ENCODE data around the gene FBLN5. TPM values are rescaled to one million over a fixed set of nuclear protein-coding genes. Genes with fewer than 3 reads are reported as not detected.

Gene FBLN5
- total RNA-seq, 4 donors from 2014 or later = 77.7 to 186 (median 127) TPM

DNA sequence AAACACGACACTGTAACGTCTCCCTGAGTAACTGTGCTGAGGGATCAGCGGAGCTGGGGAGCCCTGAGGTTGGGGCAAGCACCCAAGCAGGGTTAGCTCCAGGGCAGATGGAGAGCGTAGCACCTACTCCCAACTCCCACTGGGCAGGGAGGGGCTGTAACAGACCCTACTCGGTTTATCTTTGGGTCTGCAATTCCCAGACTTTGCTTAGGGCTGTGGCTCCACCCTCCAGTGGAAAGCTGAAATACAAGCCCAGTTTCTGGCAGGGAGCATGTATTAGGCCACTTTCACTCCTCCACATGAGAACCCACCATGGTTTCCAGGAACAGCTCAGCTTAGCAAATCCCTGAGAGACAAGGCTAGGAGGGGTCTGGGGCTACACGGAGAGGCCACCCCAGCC, 62.8 kb downstream of the FBLN5 start:
- TF ChIP-seq, protein P1, sequence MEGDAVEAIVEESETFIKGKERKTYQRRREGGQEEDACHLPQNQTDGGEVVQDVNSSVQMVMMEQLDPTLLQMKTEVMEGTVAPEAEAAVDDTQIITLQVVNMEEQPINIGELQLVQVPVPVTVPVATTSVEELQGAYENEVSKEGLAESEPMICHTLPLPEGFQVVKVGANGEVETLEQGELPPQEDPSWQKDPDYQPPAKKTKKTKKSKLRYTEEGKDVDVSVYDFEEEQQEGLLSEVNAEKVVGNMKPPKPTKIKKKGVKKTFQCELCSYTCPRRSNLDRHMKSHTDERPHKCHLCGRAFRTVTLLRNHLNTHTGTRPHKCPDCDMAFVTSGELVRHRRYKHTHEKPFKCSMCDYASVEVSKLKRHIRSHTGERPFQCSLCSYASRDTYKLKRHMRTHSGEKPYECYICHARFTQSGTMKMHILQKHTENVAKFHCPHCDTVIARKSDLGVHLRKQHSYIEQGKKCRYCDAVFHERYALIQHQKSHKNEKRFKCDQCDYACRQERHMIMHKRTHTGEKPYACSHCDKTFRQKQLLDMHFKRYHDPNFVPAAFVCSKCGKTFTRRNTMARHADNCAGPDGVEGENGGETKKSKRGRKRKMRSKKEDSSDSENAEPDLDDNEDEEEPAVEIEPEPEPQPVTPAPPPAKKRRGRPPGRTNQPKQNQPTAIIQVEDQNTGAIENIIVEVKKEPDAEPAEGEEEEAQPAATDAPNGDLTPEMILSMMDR (IDR thresholded peaks at IDR 0.05) = no peak
- TF ChIP-seq POLR2AphosphoS5 (IDR thresholded peaks at IDR 0.05) (no peak), EP300 (IDR thresholded peaks at IDR 0.05) (no peak), POLR2A (IDR thresholded peaks at IDR 0.05) (no peak)

DNA sequence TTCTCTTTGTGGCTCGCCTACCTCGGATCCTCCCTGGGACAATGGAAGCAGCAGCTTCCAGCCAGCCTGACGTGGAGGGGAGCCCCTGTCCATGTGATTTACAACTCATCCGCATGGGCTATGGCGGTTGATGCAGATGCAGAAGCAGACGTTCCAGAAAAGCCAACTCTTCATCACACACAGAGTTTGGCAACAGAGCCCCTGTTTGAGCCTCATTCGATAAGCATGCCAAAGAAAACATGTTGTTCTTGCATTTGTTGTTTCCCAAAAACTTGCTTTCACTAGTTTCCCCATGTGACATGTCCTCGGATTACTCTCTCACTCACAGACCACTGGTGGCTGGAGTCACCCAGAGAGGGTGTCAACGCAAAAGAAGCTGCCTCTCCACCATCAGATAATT, 63.7 kb downstream of the FBLN5 start:
- ATAC-seq = peak; percentile 79
- peak overlapping the region in 3 of 4 donors; percentile 58 to 68 (median 59) for H3K27ac ChIP-seq

More for the DNA sequence above, 62.8 kb downstream of the FBLN5 start:
- Histone ChIP-seq H3K4me1 (peaks cover 0 to 29% (median 2%) of the 10 kb centered on the region in 3 donors), H3K9me3 (no peaks in the 10 kb centered on the region), H3K4me3 (no peak overlapping the region), H3K27me3 (no peaks in the 10 kb centered on the region), H3K27ac (peak overlapping the region in 3 of 4 donors; percentile 58 to 68 (median 59)), H3K36me3 (no peaks in the 10 kb centered on the region)
- peak; percentile 21 for ATAC-seq
- WGBS, 2 donors (ENCODE audit: low coverage in 1 of 2) = 20% methylated on average over 1 of the region's 6 CpGs; no CpG with 5 or more reads in 1 of the 2 donors

DNA sequence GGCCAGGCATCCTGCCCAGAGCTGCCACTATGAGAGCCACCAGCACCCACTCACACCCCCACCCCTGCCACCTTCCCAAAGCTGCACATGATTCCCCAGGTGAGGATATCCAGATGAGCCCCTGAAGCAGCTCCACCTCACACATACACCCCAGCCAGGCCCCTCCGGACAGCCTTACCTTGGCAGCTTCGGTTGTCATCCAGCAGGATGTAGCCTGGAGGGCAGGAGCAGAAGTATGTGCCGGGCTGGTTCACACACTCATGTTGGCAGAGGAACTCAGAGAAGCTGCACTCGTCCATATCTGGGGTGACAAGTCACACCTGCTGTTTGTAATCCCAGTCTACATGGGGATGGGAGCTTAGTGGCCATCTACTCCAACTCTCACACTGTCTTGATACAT, 64.7 kb downstream of the FBLN5 start:
- no peaks in the 10 kb centered on the region for H3K9me3 ChIP-seq
- TF ChIP-seq EP300 (IDR thresholded peaks at IDR 0.05) = no peak
- TF ChIP-seq, protein P1 (IDR thresholded peaks at IDR 0.05) = no peak
- no peak for TF ChIP-seq POLR2A (IDR thresholded peaks at IDR 0.05)
- no peak for TF ChIP-seq POLR2AphosphoS5 (IDR thresholded peaks at IDR 0.05)
- H3K27me3 ChIP-seq = no peaks in the 10 kb centered on the region
- H3K36me3 ChIP-seq = peaks cover 0 to 4% of the 10 kb centered on the region in 2 donors
- 67 to 100% methylated on average over 1 of the region's 4 CpGs for WGBS, 2 donors (ENCODE audit: low coverage in 1 of 2)
- no peak for ATAC-seq
- no peak overlapping the region for H3K4me3 ChIP-seq
- peaks cover 0 to 19% (median 0%) of the 10 kb centered on the region in 3 donors for H3K4me1 ChIP-seq
- H3K27ac ChIP-seq = peak overlapping the region in 3 of 4 donors; percentile 22 to 59 (median 32)

More for the DNA sequence above, 63.7 kb downstream of the FBLN5 start:
- no peaks in the 10 kb centered on the region for H3K9me3 ChIP-seq
- no peaks in the 10 kb centered on the region for H3K36me3 ChIP-seq
- WGBS, 2 donors (ENCODE audit: low coverage in 1 of 2) = 58 to 81% methylated on average over 8 to 9 of the region's 9 CpGs
- H3K27me3 ChIP-seq = no peaks in the 10 kb centered on the region
- H3K4me1 ChIP-seq = peaks cover 0 to 20% (median 0%) of the 10 kb centered on the region in 3 donors
- no peak overlapping the region for H3K4me3 ChIP-seq
- TF ChIP-seq EP300 (IDR thresholded peaks at IDR 0.05) (no peak), POLR2AphosphoS5 (IDR thresholded peaks at IDR 0.05) (peak; percentile 70)
- TF ChIP-seq, protein P1 (IDR thresholded peaks at IDR 0.05) = no peak

DNA sequence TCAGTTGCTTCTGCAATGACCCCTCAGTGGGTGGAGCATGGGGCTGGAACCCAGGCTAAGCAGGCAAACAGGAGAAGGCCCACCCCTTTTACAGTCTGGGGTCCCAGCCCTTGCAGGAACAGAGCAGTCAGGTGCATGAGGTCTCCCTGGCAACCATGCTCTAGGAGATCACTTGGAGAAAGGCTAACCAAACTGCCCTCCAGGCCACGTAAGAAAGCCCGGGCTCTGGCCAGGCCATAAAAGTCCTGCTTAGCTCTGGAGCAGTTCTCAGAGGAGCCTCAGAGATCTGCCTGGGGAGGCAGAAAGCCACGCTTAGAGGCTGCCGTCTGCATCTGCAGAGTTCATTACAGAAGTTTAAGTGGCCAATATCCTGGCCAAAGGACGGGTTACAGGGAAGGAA, 65.1 kb downstream of the FBLN5 start:
- Histone ChIP-seq H3K27ac (peak overlapping the region in 3 of 4 donors; percentile 22 to 59 (median 32)), H3K36me3 (peaks cover 0 to 5% of the 10 kb centered on the region in 2 donors)

More for the DNA sequence above, 65.1 kb downstream of the FBLN5 start:
- no CpG with 5 or more reads among the region's 5 CpGs for WGBS, 2 donors (ENCODE audit: low coverage in 1 of 2)
- Histone ChIP-seq H3K4me1 (peaks cover 0 to 19% (median 0%) of the 10 kb centered on the region in 3 donors), H3K9me3 (no peaks in the 10 kb centered on the region), H3K4me3 (no peak overlapping the region), H3K27me3 (no peaks in the 10 kb centered on the region)
- no peak for ATAC-seq
- TF ChIP-seq POLR2A (IDR thresholded peaks at IDR 0.05) = no peak
- TF ChIP-seq POLR2AphosphoS5 (IDR thresholded peaks at IDR 0.05) = no peak
- TF ChIP-seq, protein P1 (IDR thresholded peaks at IDR 0.05) = no peak
- no peak for TF ChIP-seq EP300 (IDR thresholded peaks at IDR 0.05)
